ENCODE data around the gene KCNMA1. TPM values are rescaled to one million over a fixed set of nuclear protein-coding genes. Genes with fewer than 3 reads are reported as not detected.

Gene KCNMA1
- total and polyA plus RNA-seq, 8 donors = 0.92 to 155 (median 54.3) TPM

GRCh38 chr10:77673515-77674140, 36.0 kb upstream of the KCNMA1 start:
- TF ChIP-seq POLR2A (IDR thresholded peaks at IDR 0.05) (no peak), EP300 (IDR thresholded peaks at IDR 0.05) (no peak)
- no peak for DNase-seq
- WGBS, 5 donors = 47 to 65% (median 61%) methylated on average over 6 of the region's 6 CpGs
- no peaks in the 10 kb centered on the region for H3K36me3 ChIP-seq
- intact Hi-C loops (cut with DNase I; ENCODE audit: low total_unique reads) = no loop called here
- H3K9me3 ChIP-seq = no peaks in the 10 kb centered on the region
- H3K27me3 ChIP-seq = no peaks in the 10 kb centered on the region
- H3K4me3 ChIP-seq = no peak overlapping the region
- H3K27ac ChIP-seq = peak overlapping the region in 1 of 5 donors; percentile 27
- H3K4me1 ChIP-seq = no peaks in the 10 kb centered on the region

- no peaks in the 10 kb centered on the region for H3K9me3 ChIP-seq
- no peak for DNase-seq
- H3K4me1 ChIP-seq = no peaks in the 10 kb centered on the region
- intact Hi-C loops (cut with DNase I; ENCODE audit: low total_unique reads) = no loop called here
- WGBS, 5 donors = 84 to 100% (median 88%) methylated on average over 1 to 2 of the region's 2 CpGs
- no peak for TF ChIP-seq POLR2A (IDR thresholded peaks at IDR 0.05)
- TF ChIP-seq POLR2AphosphoS5 (IDR thresholded peaks at IDR 0.05) = no peak
- no peak for TF ChIP-seq CTCF (IDR thresholded peaks at IDR 0.05)
- TF ChIP-seq EP300 (IDR thresholded peaks at IDR 0.05) = no peak
- H3K27me3 ChIP-seq = no peaks in the 10 kb centered on the region
- H3K27ac ChIP-seq = peak overlapping the region in 1 of 5 donors; percentile 27
- H3K36me3 ChIP-seq = no peaks in the 10 kb centered on the region
- H3K4me3 ChIP-seq = no peak overlapping the region
Measured at GRCh38 chr10:77673101-77673500, 35.5 kb upstream of the KCNMA1 start.

GRCh38 chr10:77671594-77672252, 34.1 kb upstream of the KCNMA1 start:
- Histone ChIP-seq H3K36me3 (no peaks in the 10 kb centered on the region), H3K27ac (no peak overlapping the region), H3K27me3 (no peaks in the 10 kb centered on the region), H3K4me3 (no peak overlapping the region), H3K4me1 (no peaks in the 10 kb centered on the region), H3K9me3 (no peaks in the 10 kb centered on the region)
- TF ChIP-seq POLR2A (IDR thresholded peaks at IDR 0.05) (no peak), POLR2AphosphoS5 (IDR thresholded peaks at IDR 0.05) (no peak), EP300 (IDR thresholded peaks at IDR 0.05) (no peak), CTCF (IDR thresholded peaks at IDR 0.05) (no peak)
- DNase-seq = no peak
- intact Hi-C loops (cut with DNase I; ENCODE audit: low total_unique reads) = no loop called here
- 83 to 91% (median 87%) methylated on average over 10 of the region's 10 CpGs for WGBS, 5 donors

GRCh38 chr10:77670817-77671443, 33.3 kb upstream of the KCNMA1 start:
- H3K9me3 ChIP-seq = no peaks in the 10 kb centered on the region
- H3K36me3 ChIP-seq = no peaks in the 10 kb centered on the region
- H3K27me3 ChIP-seq = no peaks in the 10 kb centered on the region
- H3K4me1 ChIP-seq = no peaks in the 10 kb centered on the region
- 52 to 69% (median 60%) methylated on average over 5 of the region's 5 CpGs for WGBS, 5 donors
- no peak for DNase-seq
- H3K27ac ChIP-seq = no peak overlapping the region
- TF ChIP-seq POLR2A (IDR thresholded peaks at IDR 0.05) (no peak), CTCF (IDR thresholded peaks at IDR 0.05) (no peak), POLR2AphosphoS5 (IDR thresholded peaks at IDR 0.05) (no peak), EP300 (IDR thresholded peaks at IDR 0.05) (no peak)
- intact Hi-C loops (cut with DNase I; ENCODE audit: low total_unique reads) = no loop called here
- H3K4me3 ChIP-seq = no peak overlapping the region
